Transverse colon (tissue), 4 donors: ENCODE data around the gene DPH7. TPM values are rescaled to one million over a fixed set of nuclear protein-coding genes. Genes with fewer than 3 reads are reported as not detected.
A peak's percentile ranks its signal among the peaks of the same experiment; 100 is the strongest.

Experiments
- DNase-seq: peaks from one replicate; pipeline ENCODE4 v3.0.0-alpha.2; 2019
- H3K27ac ChIP-seq, 4 donors: fragments of 200-600 bp; sonication (generic); 2 replicates each; pipeline ENCODE4 v1.5.1; 2016 to 2018; ENCODE audit warnings: inconsistent platforms in 4 of 4
- H3K27me3 ChIP-seq: fragments of 200-600 bp; sonication (generic); 2 replicates; pipeline ENCODE4 v1.5.1; 2017; ENCODE audit warnings: inconsistent platforms
- H3K36me3 ChIP-seq, 4 donors: fragments of 200-600 bp; sonication (generic); 2 replicates each; pipeline ENCODE4 v1.5.1; 2017 to 2019; ENCODE audit warnings: inconsistent platforms in 4 of 4
- H3K4me1 ChIP-seq, 4 donors: fragments of 200-600 bp; sonication (generic); 2 replicates each; pipeline ENCODE4 v1.5.1; 2017 to 2020; ENCODE audit warnings: inconsistent platforms in 4 of 4
- H3K4me3 ChIP-seq, 4 donors: fragments of 200-600 bp; sonication (generic); 1 replicate in 1 of 4; 2 replicates in 3 of 4; pipeline versions ENCODE4 v1.5.1 to v1.6.1; 2017 to 2019; ENCODE audit warnings: inconsistent platforms in 4 of 4
- H3K9me3 ChIP-seq, 2 donors: fragments of 200-600 bp; sonication (generic); 2 replicates each; pipeline ENCODE4 v1.5.1; 2017 to 2019; ENCODE audit warnings: inconsistent platforms in 2 of 2
- EP300 ChIP-seq: sonication (generic); formaldehyde crosslinking; IDR thresholded peaks from one replicate; pipeline ENCODE4 v1.6.1; 2017; ENCODE audit warnings: antibody characterized with exemption, low read depth
- POLR2A ChIP-seq: fragments of 450-650 bp; IDR thresholded peaks from one replicate; pipeline ENCODE4 v1.6.1; 2016; ENCODE audit warnings: antibody characterized with exemption, mild to moderate bottlenecking, moderate library complexity
- POLR2AphosphoS5 ChIP-seq, 3 donors: sonication (generic); formaldehyde crosslinking; IDR thresholded peaks; one replicate each; pipeline ENCODE4 v1.6.1; 2016; ENCODE audit warnings: antibody characterized with exemption in 3 of 3
- WGBS, 2 donors: methylation state at CpG; one replicate each; pipeline ENCODE4 v1.1.5; 2018; ENCODE audit warnings: low coverage in 1 of 2; 5-methylcytosine and 5-hydroxymethylcytosine counted together
- in situ Hi-C, 4 donors: fragments of 200-750 bp; cut with MboI; loops; one replicate each; pipeline versions ENCODE4 v1.15.0 to v1.15.1; 2017; ENCODE audit warnings: low sequenced_read_pairs in 3 of 4, low pct_ligation_motif_present in 1 of 4, low pct_unique_long_range_greater_than_20kb in 1 of 4
- intact Hi-C: fragments of 100-400 bp; cut with DNase I; formaldehyde crosslinking; loops from one replicate; pipeline ENCODE4 v1.15.1; 2023; ENCODE audit warnings: low total_unique reads
- total RNA-seq, 4 donors: library from RNA; depleted of rRNA; stranded (reverse); fragments of >200 nt; gene quantifications; one replicate each; pipeline ENCODE4 v1.1.0, GENCODE V29; 2016
- TF ChIP-seq, protein P1 (sequence below), 5 experiments: fragments of 200-600 bp in 3 of 5; fragments of 450-650 bp in 2 of 5; sonication (generic) in 3 of 5; IDR thresholded peaks; 1 replicate in 2 of 5; 2 replicates in 3 of 5; pipeline ENCODE4 v1.5.1; 2016 to 2017; ENCODE audit warnings: antibody characterized with exemption in 5 of 5, inconsistent platforms in 3 of 5, mild to moderate bottlenecking in 2 of 5, moderate library complexity in 1 of 5

Gene DPH7
- total RNA-seq, 4 donors from 2014 or later, result 28.8 to 53.5 (median 36.6) TPM

DNA sequence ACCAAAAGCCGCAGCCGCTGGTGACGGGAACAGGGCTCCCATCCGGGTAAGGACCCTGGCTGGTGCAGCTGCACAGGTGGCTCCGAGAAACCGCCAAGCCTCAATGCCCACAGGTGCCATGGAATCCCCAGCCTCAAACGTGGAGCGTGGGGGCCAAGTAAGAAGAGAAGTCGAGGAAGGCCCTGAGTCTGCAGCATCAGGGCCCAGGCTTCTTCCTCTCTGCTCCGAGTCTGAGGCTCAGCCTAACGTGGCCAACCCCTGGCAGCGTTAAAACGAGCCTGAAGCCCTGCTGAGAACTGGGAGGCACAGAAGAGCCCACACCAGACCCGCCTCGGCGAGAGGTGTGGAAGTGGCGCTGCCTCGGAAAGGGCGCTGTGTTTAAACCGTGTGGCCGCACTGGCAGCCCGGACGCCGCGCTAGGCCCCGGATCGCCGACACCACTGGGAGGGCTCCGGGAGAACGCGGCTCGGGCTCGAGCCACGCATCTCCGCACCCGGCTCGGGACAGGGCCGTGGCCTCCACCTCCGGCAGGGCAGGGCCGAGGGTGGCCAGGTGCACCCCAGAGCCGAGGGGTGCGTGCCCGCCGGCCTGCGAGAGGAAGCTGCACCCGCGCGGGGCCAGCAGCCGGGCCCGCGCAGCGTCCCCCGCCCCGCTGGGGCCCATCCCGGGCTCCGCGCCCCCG, 10.9 kb upstream of the DPH7 start:
- no peak for TF ChIP-seq EP300
- Histone ChIP-seq H3K36me3 (no peaks in the 10 kb centered on the region), H3K27ac (peak overlapping the region in 3 of 4 donors; percentile 59 to 79 (median 63)), H3K27me3 (no peaks in the 10 kb centered on the region), H3K9me3 (no peaks in the 10 kb centered on the region), H3K4me1 (peaks cover 6 to 20% (median 17%) of the 10 kb centered on the region in 4 donors), H3K4me3 (peak overlapping the region; percentile 66 to 81 (median 72))
- WGBS, 2 donors, result 7% methylated on average over 31 of the region's 58 CpGs; no CpG with 5 or more reads in 1 of the 2 donors
- intact Hi-C loops, result no loop called here
- in situ Hi-C loops, result no loop called here
- no peak for DNase-seq

DNA sequence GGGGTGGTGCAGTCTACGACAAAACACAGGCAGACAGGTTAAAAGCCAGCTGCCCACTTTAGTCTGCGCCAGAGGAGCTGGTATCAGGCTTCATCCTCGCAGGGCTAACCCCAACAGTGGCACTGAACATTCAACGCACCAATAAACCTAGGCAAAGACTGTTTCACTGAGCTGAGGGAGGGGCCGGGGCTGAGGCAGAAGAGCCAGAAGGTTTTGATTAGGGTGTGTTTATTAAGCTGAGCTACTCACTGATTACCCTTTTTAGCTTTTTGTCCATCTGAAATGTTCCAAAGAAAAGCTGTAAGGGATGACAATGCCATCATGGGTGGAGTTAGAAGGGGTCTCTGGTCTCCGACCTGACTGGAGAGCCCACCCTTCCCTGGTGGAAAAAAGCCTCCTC, 10.2 kb upstream of the DPH7 start:
- no peaks in the 10 kb centered on the region for H3K27me3 ChIP-seq
- H3K36me3 ChIP-seq, result no peaks in the 10 kb centered on the region
- intact Hi-C loops (no loop called here), in situ Hi-C loops (no loop called here)
- H3K27ac ChIP-seq, result peak overlapping the region in 1 of 4 donors; percentile 59
- H3K9me3 ChIP-seq, result no peaks in the 10 kb centered on the region
- 89% methylated on average over 6 of the region's 6 CpGs; no CpG with 5 or more reads in 1 of the 2 donors for WGBS, 2 donors
- H3K4me1 ChIP-seq, result peaks cover 6 to 20% (median 17%) of the 10 kb centered on the region in 4 donors
- no peak for DNase-seq
- H3K4me3 ChIP-seq, result no peak overlapping the region
- no peak for TF ChIP-seq POLR2A
- no peak for TF ChIP-seq EP300
- TF ChIP-seq, protein P1, sequence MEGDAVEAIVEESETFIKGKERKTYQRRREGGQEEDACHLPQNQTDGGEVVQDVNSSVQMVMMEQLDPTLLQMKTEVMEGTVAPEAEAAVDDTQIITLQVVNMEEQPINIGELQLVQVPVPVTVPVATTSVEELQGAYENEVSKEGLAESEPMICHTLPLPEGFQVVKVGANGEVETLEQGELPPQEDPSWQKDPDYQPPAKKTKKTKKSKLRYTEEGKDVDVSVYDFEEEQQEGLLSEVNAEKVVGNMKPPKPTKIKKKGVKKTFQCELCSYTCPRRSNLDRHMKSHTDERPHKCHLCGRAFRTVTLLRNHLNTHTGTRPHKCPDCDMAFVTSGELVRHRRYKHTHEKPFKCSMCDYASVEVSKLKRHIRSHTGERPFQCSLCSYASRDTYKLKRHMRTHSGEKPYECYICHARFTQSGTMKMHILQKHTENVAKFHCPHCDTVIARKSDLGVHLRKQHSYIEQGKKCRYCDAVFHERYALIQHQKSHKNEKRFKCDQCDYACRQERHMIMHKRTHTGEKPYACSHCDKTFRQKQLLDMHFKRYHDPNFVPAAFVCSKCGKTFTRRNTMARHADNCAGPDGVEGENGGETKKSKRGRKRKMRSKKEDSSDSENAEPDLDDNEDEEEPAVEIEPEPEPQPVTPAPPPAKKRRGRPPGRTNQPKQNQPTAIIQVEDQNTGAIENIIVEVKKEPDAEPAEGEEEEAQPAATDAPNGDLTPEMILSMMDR (IDR thresholded peaks at IDR 0.05), result no peak
- no peak for TF ChIP-seq POLR2AphosphoS5 (IDR thresholded peaks at IDR 0.05)

DNA sequence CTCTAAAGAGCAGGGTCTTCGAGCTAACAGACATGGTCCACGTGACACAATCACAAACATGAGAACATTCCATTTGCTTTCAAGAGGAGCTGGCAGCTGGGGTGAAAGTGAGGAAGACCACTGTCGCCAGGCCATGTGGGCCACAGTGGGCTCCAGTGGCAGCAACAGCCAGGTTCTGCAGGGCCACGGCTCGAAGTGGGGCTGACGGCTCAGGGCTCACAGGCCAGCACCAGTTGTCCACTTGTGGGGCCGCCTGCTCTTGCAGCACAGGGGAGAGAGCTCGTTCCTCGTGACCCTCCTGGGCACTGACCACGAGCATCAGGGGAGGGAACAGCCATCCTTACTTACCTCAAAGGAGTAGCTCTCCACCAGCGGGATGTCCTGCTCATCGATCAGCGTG, 9.6 kb upstream of the DPH7 start:
- intact Hi-C loops (no loop called here), in situ Hi-C loops (no loop called here)
- no peak overlapping the region for H3K27ac ChIP-seq
- H3K4me3 ChIP-seq, result no peak overlapping the region
- WGBS, 2 donors, result 89% methylated on average over 8 of the region's 13 CpGs; no CpG with 5 or more reads in 1 of the 2 donors
- no peak for DNase-seq
- H3K36me3 ChIP-seq, result no peaks in the 10 kb centered on the region
- H3K27me3 ChIP-seq, result no peaks in the 10 kb centered on the region
- no peaks in the 10 kb centered on the region for H3K9me3 ChIP-seq
- H3K4me1 ChIP-seq, result peaks cover 6 to 20% (median 17%) of the 10 kb centered on the region in 4 donors
- TF ChIP-seq, protein P1 (IDR thresholded peaks at IDR 0.05), result no peak
- TF ChIP-seq POLR2A (no peak), EP300 (no peak), POLR2AphosphoS5 (IDR thresholded peaks at IDR 0.05) (no peak)

DNA sequence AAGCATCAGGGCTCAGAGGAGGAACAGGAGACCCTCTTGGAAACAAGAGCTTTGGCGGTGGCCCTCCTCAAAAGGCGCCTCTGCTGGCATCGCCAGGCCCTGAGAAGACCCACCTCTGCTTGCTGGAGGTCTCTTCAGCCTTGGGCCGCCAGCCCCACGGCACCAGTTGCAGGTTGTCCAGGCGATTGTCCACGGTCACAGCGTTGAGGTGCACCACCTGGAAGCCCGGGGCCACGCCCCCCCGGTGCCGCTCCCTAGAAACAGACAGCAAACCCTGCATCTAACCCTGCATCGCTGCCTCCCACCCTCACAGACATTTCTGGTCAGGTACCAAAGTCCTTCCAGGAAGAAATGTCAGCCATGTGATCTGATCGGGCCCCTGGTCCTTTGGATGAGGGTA, 8.1 kb upstream of the DPH7 start:
- Histone ChIP-seq H3K27ac (no peak overlapping the region), H3K36me3 (no peaks in the 10 kb centered on the region), H3K27me3 (no peaks in the 10 kb centered on the region), H3K4me1 (peaks cover 6 to 20% (median 17%) of the 10 kb centered on the region in 4 donors), H3K4me3 (no peak overlapping the region), H3K9me3 (no peaks in the 10 kb centered on the region)
- DNase-seq, result no peak
- in situ Hi-C loops (no loop called here), intact Hi-C loops (no loop called here)
- WGBS, 2 donors, result 91% methylated on average over 9 of the region's 14 CpGs; no CpG with 5 or more reads in 1 of the 2 donors
- no peak for TF ChIP-seq POLR2A
- TF ChIP-seq, protein P1 (IDR thresholded peaks at IDR 0.05), result no peak
